B cell (primary cell): ENCODE data around the gene EGR2.

Source experiments
- CTCF ChIP-seq: fragments of 200-600 bp; IDR thresholded peaks from one replicate; pipeline ENCODE4 v1.8.0; 2022; ENCODE audit warnings: antibody characterized with exemption, mild to moderate bottlenecking
- EZH2 ChIP-seq: IDR thresholded peaks from 2 replicates; pipeline ENCODE4 v1.6.1; 2012; ENCODE audit warnings: borderline replicate concordance, low read depth, mild to moderate bottlenecking, moderate library complexity, low read length; ENCODE audit not compliant: insufficient read depth, poor library complexity, severe bottlenecking

DNA sequence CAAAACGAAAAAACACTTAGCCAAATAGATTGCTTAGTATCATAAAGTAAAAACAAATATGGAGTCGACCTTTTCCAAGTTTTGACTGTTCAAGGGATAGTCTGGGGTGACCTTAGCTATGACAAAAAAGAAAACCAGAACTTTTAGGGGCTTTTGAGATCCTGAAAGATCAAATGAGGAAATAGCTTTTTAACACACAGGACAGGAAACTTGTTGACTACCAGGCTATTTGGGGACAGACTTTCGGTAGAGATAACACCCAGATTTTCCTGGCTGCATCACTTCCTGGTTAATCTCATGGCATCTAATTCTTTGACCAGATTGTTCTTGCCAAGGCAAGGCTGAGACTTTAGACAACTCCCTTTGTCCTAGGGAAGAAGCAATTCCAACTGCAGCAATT, 34.5 kb upstream of the EGR2 start:
- TF ChIP-seq CTCF (no peak), EZH2 (no peak)
